KG1 (cell line): ENCODE data around the gene BCAN.
A peak's percentile ranks its signal among the peaks of the same experiment; 100 is the strongest.
"Not testable (repeated sequence)": the region's sequence is repeated elsewhere in the genome, so short reads cannot be mapped to it uniquely, and the experiment has no call there.

Experiments used
- DNase-seq: peaks from one replicate; lab custom pipeline; 2025; lab: John Stamatoyannopoulos, UW

BCAN gene

GRCh38 chr1:156616463-156616862 is 25.5 kb upstream of the BCAN start:
- DNase-seq, result no peak

DNA sequence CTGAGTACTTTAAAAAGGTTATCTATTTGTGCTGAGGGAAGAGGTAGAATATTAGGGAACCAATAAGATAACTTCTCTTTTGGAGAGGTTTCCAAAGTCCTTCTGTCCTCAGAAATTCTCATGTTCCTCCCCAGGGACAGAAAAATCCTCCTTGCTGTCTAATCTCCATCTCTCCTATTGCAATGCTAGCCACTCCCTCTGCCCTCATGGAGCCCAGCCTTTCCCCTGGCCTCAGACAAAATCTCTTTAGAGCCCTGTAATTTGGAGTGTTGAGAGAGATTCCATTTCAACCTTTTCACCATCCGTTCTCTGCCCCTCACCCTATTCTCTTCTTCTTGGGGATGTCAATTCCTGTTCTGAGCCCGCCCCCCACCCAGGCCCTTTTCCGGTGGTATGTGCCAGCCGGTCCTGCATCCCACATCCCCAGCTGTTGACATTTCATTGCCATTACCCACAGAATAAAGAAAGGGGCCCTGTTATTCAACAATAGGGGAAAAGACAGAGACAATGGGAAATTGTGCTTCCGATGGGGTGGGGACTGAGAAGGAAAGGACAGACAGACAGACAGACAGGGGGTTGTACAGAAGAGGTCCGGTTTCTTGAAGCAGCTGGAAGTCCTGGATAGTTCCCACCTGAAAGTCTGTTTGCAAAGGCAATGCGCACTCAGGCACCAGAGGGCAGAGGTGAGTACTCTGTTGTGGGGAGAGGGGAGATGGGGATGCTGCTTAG is 22.9 kb upstream of the BCAN start, which contains the start of gene HAPLN2:
Gene HAPLN2, plus strand, starts transcription at position 563 of the 729 bp plus-strand sequence. CDS start 4,076 bp downstream, outside the sequence.
- no peak for DNase-seq

DNA sequence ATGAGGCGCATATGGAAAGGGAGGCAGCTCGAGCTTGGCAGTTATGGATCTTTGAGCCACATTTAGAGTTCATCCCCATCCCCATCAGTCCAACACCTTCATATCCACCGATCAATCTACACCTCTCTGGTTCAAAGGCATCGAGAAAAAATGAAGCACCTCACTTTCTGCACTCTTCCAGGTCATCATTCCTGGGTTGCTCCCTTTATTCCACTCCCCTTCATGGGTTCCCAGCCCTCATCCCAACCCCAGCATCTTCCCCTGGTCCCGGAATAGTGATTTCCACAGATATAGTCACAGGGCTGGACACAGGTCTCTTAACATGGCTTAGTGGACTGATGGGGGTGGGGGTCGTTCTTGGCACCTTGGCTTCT is 22.3 kb upstream of the BCAN start:
- no peak for DNase-seq

DNA sequence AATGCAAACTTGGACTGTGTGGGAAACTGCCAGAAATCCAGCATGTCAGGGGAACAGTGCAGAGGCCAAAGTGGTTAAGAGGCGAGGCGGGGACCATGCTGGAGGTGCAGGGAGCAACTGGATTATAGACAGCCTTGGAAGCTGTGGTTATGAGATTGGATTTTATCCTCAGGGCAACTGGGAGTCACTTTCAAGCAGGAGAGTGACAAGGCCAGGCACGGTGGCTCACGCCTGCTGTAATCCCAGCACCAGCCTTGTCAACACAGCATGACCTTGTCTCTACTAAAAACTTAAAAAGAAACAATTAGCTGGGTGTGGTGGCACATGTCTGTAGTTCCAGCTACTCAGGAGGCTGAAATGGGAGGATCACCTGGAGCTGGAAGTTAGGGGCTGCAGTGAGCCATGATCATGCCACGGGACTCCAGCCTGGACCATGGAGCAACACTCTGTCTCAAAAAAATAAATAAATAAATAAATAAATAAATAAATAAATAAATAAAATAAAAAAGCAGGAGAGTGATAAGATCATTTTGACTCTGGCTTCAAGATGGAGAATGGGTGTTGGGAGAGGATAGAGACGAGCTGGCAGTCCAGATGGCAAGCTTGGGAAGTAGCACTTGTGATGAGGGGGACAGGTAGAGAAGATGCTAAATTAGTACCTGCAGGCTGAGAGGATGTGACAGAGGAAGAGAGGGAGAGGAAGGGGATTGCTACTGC is 19.2 kb upstream of the BCAN start:
- no peak for DNase-seq

- DNase-seq, result peak; percentile 32
These were observed 17.7 kb upstream of the BCAN start for GRCh38 chr1:156623946-156624813.

- DNase-seq, result no peak
These were observed 17.0 kb upstream of the BCAN start for GRCh38 chr1:156624814-156625435.

GRCh38 chr1:156625436-156626078 is 16.4 kb upstream of the BCAN start:
- peak; percentile 32 for DNase-seq

DNA sequence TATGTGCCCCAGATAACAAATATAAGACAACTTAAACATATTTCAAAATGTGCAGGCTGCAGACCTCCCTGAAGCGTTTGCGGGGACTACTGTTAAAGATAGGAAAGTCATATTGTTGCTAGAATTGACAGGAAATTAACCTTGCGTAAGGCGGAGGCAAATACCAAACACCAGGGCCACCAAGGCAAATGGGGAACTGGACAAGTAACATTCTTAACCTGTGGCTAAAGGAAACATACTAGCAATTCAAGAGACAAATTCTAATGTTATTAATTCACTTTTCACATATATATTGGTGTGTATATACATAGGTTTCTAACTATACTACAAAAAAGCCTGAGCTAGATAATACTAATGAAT is 15.9 kb upstream of the BCAN start:
- DNase-seq, result no peak

GRCh38 chr1:156627313-156627880 is 14.5 kb upstream of the BCAN start:
- no peak for DNase-seq

GRCh38 chr1:156629823-156630449 is 12.0 kb upstream of the BCAN start:
- DNase-seq, result no peak

DNA sequence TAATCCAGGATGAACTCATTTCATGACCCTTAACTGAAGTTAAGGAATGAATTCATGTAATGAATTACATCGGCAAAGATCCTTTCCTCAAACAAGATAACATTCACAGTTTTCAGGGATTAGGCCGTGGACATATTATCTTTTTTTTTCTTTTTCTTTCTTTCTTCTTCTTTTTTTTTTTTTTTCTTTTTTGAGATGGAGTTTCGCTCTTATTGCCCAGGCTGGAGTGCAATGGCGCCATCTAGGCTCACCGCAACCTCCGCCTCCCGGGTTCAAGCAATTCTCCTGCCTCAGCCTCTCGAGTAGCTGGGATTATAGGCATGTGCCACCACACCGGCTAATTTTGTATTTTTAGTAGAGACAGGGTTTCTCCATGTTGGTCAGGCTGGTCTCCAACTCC is 10.8 kb upstream of the BCAN start:
- DNase-seq, result not testable (repeated sequence)

GRCh38 chr1:156632355-156632754 is 9.6 kb upstream of the BCAN start:
- no peak for DNase-seq

- no peak for DNase-seq
These were observed 3.5 kb upstream of the BCAN start for GRCh38 chr1:156638189-156638985.

- DNase-seq, result no peak
These were observed 2.3 kb upstream of the BCAN start for GRCh38 chr1:156639601-156640101.

- DNase-seq, result no peak
These were observed 843 bp upstream of the BCAN start for GRCh38 chr1:156640842-156641706.

- DNase-seq, result no peak
These were observed 540 bp downstream of the BCAN start for GRCh38 chr1:156642265-156643048.

DNA sequence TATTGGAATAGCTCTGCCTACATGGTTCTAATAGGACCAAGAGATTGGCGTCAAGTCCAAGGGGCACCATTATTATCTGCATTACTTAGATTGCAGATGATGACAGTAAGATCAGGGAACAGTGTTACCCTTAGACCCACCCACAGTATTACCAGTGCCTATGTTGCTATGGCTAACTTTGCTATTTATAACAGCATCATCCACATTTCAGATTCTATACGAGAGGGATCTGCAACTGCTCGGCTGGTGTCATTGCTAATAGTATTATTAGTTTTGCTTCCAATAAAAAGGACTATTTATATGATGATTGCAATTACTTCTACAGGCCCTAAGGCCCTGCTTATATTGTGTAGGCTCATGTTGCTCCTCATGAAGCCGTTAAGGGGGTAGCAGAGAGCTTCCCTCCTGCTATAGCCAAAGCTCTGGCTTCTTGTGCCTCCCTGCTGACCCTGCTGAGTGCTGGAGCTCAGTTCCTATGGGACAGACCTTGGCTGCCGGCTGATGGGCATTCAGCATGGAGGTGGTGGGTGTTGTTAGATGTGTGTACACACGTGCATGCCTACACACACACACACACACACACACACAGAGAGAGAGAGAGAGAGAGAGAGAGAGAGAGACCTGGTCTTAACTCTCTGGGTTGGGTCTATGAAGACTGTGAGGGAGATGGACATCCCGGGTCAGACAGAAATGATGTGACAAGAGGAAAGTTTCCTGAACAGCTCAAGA is 1.3 kb downstream of the BCAN start:
- DNase-seq, result no peak

- DNase-seq, result peak; percentile 94
These were observed 1.8 kb downstream of the BCAN start for GRCh38 chr1:156643778-156644092.
